GM19239 (cell line): ENCODE results near the gene KRT76.
"Not testable (repeated sequence)": the region's sequence is repeated elsewhere in the genome, so short reads cannot be mapped to it uniquely, and the experiment has no call there.

ENCODE experiments used
- DNase-seq: peaks from one replicate; pipeline ENCODE4 v3.0.0; 2011; ENCODE audit warnings: low spot score; ENCODE audit not compliant: insufficient read length
- FAIRE-seq: peaks from 2 replicates; lab custom pipeline; 2011; peaks lifted over from hg19 to GRCh38; lab: Jason Lieb, UNC

KRT76 gene

DNA sequence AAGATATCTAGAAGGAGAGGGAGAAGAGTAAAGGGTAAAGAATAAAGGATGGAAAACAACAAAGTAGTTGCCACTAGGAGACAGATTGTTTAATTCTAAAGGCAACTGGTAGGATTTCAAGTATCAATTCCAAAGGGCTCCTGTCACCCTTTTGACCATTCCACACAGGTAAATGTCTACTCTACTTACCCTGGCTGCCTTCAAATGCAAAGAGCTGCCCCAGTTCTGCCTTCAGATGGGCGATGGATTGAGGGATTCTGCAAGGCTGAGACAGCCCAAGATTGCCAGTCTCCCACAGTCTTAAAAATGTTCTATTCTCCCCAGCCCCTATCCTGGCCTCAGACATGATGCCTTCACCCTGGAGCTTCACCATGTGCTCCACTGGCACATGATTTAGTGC, 11.4 kb downstream of the KRT76 start:
- DNase-seq = no peak
- FAIRE-seq = no peak

DNA sequence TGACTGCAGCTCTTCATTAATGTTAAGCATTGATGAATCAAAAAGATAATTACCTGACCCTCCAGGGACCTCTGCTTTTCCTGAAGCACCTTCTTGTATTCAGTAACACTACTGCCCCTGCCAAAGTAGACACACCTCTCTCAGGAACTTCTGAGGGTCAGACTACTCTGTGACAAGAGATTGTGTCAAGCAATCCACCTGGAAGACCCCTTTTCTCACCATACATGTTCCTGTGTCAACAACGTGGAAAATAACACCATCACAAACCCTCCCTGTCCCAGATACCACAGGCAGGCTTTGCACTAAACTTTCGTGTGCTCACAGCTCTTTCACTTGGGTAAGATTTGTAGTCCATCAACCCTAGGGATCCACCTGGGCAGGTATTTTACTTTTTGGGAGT, 13.2 kb downstream of the KRT76 start:
- FAIRE-seq = no peak
- no peak for DNase-seq

DNA sequence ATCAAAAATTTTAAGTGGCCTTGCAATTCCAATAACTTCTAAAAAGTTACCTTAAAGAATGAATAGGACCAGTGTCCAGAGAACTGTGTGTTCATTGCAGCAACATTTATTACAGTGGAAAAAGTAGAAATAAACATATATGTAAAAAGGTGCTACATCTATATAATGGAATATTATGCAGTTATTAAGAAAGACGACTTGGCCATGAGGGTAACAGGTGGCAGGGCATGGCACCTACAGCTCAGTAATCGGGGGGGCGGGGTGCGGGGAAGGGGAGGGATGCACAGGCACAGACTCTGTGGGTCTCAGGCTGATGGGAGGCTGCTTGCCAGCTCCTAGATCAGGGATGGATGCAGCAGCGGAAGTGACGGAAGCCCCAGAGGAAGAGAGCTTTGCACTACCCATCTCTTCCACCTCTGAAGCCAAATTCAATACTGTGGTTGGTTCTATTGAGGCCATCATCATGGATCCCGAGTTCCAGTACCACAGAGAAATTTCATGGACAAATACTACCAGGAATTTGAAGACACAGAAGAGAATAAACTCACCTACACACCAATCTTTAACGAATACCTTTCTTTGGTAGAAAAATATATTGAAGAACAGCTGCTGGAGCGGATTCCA, 14.0 kb downstream of the KRT76 start:
- DNase-seq = no peak
- FAIRE-seq = no peak

DNA sequence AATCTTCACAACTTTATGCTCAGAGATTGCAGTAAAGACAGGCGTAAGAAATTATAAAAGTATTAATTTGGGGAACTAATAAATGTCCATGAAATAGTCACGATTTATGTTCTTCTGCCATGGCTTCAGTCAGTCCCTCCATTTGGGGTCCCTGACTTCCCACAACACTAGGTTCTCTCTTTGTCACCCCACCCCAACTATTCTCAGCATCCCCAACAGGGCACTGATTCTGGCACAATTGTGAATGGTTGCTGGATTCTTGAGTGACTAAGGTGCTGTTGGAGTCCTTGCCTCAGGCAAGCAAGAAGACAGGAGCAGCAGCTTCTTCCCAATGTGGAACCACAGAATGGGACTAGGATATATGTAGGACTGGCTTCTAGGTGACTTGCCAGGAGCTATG, 15.3 kb downstream of the KRT76 start:
- FAIRE-seq = no peak
- no peak for DNase-seq

DNA sequence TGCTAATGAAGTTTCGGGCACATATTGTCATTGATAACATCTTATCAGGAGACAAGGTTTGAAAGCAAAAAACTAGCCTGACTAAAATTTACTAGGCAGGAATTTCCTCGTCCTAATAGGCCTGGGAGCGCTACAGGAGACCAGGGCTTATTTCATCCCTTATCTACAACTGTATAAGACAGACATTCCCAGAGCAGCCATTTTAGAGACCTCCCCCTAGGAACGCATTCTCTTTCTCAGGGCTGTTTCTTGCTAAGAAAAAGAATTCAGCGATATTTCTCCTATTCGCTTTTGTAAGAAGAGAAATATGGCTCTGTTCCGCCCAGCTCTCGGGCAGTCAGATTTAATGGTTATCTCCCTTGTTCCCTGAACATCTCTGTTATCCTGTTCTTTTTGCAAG, 15.9 kb downstream of the KRT76 start:
- not testable (repeated sequence) for FAIRE-seq, DNase-seq

DNA sequence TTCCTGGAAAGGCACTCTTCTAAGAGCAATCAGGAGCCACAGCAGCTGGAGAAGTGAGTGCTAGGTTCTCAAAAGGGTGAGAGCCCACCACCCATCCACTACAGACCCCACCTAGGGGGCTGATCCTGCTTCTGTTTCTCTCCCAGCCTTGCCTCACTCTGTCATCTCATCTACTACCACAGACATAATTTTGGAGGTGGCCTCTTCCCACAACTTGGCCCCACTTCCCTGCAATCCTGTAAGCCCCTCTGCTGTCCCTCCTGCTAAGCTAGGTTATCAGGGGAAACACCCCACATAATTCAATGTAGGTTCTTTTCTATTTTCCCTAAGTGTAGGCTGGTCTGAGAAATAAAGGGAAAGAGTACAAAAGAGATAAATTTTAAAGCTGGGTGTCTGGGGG, 16.5 kb downstream of the KRT76 start:
- FAIRE-seq = no peak
- no peak for DNase-seq

DNA sequence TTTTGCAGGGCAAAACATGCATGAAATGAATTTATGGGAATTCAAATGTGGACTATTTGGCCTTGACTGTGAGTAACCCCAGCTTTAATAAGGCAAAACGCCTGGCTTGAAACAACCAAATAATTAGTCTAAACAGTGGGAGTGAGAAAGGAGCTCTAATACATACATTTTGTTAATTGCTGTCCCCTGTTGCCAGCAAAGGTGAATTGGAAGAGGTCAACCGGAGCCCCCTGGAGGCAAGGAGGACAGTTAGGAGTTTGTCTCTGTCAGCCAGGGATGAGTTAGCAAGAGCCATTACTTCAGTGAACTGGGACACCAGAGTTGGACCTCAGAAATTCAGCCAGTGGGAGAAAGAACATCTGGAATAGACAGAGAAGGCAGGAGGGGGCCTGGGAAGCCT, 17.4 kb downstream of the KRT76 start:
- FAIRE-seq (no peak), DNase-seq (no peak)

DNA sequence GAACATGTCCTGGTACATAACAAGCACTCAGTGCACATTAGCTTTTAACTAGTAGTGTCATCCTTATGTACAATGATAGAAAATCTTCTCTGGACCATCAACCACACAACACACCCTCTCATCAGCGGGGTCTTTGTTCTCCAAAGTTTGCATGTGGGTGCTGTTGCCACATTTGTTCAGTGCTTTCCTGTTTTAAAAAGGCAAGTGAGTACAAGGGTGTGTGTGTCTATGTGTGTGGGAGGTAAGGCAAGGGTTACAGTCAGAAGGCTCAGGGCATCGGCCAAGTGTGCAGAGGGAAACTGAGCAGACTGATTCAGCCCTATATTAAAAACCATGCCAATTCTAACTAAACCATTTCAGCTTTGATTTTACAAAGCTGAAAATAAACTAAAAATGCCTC, 17.9 kb downstream of the KRT76 start:
- no peak for DNase-seq
- FAIRE-seq = no peak

DNA sequence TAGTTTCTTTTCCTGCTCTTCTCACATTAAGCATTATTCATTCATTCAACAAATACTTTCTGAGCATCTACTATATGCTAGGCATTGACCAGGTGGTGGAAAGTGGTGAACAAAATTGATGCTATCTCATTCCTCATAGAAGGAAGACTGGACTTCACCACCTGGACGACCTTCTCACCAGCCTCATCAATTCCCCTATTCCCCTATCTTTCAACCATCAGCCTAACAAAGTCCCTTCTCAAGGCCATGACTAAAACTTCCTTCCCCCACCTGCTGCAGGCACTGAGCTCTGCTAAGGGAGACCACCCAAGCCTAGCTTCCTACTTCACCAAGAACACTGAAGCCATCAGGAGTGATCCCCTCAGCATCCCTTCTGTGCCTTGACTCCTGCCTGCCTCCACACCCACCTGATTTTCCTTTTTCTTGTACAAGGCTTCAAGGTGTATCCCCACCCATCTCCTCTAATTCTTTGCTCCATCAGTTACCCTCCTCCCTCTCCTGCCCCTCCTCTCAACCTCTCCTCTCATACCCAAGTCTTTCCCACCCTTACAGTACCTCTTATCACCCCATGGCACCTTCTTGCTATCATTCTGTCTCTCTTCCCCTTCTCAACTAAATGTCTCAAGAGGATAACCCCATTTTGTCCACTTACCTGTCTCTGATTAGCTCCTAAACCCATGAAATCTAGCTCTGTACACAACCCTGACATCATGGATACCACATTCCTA, 19.5 kb downstream of the KRT76 start:
- FAIRE-seq (no peak), DNase-seq (no peak)

DNA sequence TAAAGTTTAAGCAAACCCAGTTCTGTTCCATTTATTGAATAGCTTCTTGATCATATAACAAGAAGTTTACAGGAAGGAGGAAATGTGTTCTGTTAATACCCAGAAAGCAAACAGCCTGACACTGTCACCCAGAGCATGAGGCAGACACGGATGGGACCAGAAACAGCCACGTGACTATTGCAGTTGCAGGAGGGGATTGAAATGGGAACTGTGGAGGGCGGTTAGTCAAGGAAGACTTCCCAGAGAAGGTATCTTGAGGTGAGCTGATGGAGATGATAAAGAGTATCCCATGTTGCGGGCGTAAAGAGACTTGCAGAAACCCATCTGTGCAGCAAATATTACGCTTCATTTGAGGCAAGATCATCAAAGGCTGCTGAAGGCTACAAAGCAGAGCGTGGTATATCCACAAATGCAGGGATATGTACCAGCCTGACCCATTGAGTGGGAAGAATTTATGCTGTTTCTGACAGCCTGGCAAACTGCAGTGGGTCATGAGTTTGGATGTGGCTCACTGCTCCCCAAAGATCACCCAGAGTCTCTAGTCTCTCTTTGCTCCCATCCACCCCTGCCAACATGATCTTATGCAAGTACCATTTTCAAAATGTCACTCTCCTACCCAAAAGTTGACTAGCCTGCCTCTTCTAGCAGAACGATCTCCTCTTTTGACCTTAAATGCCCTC, 20.7 kb downstream of the KRT76 start:
- DNase-seq (no peak), FAIRE-seq (no peak)

DNA sequence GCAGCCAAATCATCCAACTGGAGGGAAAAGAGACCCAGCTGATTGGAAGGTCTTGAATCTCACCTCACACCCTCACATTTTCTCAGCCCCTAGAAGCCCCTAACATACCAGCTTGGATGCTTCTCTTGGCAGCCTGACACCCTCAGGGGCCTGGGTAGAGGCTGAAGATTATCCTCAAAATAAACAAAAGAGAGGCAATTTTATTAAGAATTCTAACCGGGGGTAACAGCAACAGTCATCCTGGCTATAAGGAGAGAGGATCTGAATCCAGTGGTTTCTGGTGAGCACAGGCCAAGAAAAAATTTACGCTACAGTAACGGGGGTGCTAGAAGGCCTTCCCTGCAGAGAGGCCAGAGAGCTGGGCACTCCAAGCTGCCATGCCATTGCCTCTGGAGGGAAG, 21.6 kb downstream of the KRT76 start:
- FAIRE-seq (no peak), DNase-seq (no peak)

DNA sequence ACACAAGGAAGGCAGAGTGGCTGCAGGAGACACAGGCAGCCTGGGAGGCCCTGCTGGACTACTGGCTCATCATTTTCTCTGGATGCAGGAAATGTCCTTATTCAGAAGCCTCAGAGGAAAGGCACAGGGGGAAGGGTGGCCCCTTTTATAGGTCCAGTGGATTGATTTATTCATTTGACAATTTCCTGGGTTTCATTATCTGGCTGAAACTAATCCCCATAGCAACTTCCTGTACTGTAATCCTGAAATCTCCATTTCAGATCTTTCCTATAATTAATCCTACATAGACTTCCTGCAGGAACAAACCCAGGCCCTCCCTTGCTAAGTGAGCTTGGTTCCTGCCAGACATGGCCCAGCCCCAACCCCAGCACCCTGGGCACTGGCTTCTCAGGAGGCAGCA, 23.0 kb downstream of the KRT76 start:
- FAIRE-seq = no peak
- no peak for DNase-seq

DNA sequence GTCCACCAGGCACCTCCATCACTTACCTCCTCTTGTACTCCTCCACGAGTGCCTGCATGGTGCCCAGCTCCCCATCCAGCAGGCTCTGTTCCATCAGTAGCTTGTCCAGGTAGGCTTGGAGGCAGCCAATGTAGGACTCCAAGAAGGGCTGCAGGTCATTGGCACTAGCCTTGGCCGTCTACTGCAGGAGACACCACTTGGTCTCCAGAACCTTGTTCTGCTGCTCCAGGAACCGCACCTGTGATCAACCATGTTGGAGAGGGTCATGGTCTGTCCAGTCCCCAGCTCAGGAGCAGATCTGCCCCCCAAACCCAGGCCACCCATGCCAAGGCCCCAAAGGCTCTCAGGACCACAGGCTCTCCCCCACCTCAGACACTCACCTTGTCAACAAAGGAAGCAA, 23.9 kb downstream of the KRT76 start:
- DNase-seq (no peak), FAIRE-seq (no peak)

DNA sequence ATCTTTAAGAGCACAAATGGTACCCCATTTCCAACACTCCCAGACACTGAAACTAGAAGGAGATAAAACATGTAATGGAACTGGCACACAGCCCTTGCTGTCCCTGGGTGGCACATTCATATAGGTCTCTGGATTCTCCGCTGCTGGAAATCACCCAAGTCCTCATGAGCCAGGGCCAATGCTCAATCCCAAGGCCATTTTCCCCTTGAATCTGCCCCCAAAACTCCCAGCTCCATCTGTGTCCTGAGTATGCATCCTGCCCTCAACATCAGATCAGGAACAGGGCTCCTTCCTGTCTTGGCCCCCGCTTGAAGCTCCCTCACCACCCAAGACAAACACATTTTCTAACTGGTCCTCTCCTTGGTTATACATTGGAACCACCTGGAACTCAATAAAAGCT, 24.6 kb downstream of the KRT76 start:
- FAIRE-seq (no peak), DNase-seq (no peak)

DNA sequence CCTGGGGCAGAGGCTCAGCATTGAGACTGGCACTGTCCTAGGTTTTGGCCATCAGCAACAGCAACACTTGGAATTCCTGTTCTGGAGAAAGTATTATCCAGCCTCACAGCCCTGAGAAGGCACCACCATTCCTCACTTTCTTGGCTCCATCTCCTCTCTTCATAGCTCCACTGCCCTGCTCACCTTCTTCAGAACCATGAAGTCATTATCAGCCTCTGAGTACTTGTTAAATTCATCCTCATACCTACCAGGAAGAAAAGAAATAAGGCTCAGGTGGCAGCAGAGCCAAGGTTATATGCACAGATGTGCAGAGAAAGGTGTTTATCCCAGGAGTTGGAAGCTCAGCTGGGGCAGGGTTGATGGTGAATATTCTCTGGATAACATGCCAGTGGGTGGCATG, 25.4 kb downstream of the KRT76 start:
- FAIRE-seq (no peak), DNase-seq (no peak)

DNA sequence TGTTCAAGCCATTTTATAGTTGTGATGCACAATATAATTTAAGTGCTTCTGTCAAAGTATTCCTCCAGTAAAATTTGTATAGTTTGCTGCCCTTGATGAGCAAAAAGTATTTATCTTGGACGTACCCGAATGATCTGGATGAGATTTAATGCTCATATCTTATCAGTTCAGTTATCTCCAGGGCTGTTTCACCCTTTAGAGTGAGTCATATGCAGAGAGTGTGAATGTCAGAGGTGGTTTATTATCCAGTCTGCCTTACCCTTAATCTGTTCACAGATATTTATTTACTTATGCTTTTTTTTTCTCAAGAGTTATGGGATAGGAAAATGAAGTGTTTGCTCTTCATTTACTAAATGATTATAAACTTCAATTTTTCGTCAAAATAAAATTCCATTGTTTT, 26.6 kb downstream of the KRT76 start:
- DNase-seq, FAIRE-seq: not testable (repeated sequence)

DNA sequence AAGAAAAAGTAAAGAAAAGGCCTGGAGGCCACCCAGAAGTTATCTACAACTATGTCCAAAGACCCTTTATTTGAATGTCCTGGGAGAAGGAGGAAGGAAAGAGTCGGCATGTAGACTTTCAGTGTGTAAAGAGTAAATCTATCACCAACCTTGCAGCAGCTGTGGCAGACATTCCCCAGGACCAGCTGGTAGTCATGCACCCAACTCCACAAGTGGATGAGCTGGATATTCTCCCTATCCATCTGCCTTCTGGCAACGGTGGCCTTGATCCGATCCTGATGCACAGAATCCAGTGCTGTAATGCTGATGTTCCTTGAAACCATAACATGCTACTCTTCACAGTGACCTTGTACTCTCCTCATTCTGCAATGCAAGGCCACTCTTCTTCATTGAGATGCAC, 27.3 kb downstream of the KRT76 start:
- DNase-seq = no peak
- no peak for FAIRE-seq

DNA sequence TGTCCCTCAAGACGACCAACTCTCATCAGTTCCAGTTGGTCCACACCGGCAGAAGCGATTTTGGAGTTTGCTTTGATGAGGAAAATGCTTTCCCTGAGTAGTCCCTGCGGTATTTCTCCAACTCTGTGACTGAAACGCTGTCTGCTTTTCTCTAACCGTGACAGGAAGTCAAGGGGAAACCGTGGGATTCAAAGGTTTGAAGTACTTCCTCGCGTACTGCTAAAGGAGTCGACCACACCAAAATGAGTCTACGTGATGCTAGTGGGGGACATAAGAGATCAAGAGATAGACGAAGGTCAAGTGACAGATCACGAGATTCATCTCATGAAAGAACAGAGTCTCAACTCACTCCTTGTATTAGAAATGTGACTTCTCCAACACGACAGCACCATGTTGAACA, 28.6 kb downstream of the KRT76 start:
- FAIRE-seq = no peak
- DNase-seq = no peak

DNA sequence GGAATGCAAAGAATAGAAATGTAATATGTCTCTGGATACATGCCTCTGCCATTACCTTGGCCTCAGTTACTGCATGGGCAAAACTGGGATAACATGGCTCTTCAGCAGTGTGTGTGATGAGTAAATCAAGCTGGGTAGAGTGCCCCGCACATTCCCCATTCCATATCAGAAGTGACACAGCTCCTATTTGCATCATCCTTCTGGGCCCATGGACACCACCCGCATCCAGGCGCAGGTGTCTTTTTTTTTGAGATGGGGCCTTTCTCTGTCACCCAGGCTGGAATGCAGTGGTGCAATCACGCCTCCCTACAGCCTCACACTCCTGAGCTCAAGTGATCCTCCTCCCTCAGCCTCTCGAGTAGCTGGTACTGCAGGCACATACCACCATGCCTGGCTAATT, 31.6 kb downstream of the KRT76 start:
- DNase-seq (no peak), FAIRE-seq (no peak)

DNA sequence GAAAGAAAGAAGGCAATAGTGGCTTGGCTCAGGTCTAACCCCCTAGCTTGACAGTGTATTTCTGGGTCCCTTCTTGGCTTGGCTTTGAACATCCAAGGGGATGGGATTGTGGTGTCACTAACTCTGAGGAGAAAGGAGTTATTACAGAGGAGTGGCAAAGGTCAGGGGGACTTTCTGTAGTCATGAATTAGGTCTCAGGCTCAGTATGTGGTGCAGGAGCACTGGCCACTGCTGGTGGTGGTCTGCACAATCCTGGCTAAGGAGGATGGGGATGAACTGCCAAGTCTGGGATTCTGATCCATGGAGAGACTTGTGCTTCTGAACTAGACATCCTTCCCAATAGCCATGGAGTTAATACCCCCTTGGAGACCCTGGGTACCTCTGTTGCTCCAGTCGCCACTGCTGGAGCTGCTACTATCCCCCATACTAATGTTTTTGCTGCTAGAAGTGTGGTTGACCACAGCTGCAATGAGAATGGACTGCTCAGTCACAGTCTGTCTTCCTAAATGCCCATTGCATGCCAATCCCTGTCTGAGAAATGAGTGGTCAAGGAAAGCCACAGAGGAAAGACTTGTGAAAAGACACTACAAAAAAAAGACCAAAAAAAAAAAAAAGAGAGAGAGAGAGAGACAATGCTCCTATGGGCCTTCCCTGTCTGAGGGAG, 32.5 kb downstream of the KRT76 start:
- FAIRE-seq = no peak
- DNase-seq = no peak

DNA sequence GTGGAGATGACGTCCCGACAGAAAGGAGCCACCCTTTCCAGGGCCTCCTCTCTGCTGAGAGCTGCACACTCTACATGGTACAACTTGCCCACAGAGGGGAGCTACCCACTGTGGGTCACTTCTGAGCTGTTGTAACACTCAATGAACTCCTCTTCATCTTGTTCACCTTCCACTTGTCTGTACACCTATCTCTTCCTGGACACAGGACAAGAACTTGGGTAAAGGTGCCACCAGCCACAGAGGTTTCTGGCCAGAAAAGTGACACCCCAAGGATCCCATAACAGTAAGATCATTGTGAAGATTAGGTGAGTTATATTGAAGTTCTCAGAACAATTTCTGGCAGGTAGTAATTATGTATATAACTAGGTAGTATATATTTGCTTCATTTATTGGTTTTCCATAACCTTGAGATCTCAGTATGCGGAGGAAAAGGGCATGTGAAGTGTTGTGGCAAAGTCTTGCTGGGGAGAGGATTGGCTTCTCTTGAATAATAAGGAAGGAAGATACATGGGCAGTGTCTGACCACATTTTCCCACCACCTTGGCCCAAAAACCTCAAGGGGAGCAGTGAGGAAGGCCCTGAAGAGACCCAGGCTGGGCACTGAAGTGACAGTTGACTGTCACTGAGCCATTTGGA, 34.2 kb downstream of the KRT76 start:
- DNase-seq (no peak), FAIRE-seq (no peak)
